GM18499 (cell line): ENCODE data around the gene OR9A4.
A peak's percentile ranks its signal among the peaks of the same experiment; 100 is the strongest.

Experiments used
- ATAC-seq: cut with Tn5 transposase; IDR thresholded peaks from one replicate; pipeline ENCODE4 v1.9.1; 2021; ENCODE audit warnings: moderate number of reproducible peaks; ENCODE audit not compliant: insufficient read depth, unreplicated experiment

OR9A4 gene

DNA sequence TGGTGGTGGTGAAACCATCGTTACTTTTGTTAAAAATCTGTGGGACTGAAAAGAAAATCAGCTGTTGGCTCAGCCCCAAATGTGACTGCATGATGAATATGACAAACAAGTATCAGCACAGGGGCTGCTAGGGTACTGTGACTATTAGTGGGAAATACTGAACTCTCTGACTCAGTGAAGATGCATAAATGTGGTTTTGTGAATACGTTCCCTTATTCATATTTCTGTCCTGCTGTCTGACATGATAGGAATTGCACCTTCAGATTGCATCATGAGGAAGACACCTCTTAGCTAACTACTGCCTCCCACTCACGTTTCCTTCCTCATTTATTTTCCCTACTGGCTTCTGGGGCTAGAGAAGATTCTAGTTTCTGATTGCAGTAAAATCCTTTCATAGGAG is 29.2 kb downstream of the OR9A4 start:
- no peak for ATAC-seq

DNA sequence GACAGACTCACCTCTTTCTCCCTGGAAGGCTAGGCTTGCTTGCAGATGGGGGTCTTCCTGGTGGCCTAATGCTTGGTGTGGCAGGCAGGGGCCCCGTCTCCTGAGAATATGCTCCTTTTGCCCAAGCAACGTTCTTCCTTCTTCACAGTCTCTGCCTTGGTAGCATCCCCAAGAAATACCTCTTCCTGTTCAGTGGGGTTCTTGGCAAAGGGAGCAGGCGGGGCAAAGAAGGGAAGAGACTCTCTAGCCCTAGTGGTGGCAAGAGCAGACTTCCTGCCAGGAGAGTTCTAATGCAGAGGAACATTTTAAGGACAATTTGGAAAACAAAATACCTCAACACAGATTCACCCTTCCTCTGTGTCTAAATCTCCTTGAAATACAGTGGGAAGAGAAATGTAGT is 30.6 kb downstream of the OR9A4 start, which contains the start of gene CLEC5A:
TSS of gene CLEC5A (minus strand) at position 179 of the 400 bp plus-strand sequence. CDS start 682 bp downstream, outside the sequence.
- ATAC-seq, result no peak

DNA sequence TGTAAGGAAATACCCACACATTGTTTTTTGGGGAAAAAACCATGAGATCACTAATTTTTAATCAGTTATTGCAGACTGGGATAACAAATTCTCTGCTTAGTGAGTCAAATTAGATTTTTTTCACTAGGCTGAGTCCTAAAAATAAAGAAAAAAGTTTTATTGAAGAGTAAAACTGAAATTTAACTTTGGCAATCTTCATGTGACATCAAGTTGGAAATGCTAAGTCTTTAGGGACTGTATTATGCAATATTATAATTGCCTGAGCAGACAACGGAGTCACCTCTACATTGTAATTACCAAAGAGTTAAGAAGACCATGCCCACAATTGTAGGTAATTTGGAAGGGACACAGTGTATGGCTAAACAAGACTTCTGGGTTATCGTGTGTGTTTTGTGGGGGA is 32.8 kb downstream of the OR9A4 start:
- ATAC-seq, result no peak

DNA sequence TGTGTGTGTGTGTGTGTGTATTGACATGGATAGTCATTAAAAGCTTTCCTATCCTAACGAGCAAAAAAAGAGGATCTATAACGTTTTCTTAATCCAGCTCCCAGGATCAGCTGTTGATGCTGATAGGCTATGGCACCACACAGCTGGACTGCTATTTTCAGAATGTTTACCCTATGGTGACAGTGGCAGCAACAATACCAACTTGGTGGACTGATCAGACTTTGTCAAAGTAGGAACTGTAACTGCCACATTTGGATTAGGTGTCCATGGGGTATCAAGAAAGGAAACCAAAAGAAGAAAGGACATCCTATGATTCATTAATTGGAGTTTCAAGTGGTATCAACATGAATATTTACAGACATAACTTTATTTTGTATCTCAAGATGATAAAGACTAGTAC is 33.3 kb downstream of the OR9A4 start:
- no peak for ATAC-seq

DNA sequence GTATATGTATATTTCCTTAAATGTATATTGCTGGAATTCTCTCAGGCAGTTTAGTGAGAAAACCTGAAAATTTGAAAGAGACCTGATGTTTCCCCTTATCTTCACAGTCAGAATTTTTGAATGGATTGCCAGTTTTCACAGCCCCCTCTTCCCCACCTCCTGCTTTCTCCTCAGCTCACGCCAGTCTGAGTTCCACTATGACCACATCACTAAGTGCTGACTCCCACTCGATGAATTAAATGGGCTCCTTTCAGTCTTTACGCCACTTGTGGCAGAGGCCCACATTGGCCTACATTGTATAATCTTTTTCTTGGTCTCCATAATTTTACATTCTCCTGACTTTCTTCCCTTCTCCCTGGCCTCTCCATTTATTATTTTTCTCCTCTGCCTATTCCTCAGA is 33.7 kb downstream of the OR9A4 start:
- ATAC-seq, result no peak

DNA sequence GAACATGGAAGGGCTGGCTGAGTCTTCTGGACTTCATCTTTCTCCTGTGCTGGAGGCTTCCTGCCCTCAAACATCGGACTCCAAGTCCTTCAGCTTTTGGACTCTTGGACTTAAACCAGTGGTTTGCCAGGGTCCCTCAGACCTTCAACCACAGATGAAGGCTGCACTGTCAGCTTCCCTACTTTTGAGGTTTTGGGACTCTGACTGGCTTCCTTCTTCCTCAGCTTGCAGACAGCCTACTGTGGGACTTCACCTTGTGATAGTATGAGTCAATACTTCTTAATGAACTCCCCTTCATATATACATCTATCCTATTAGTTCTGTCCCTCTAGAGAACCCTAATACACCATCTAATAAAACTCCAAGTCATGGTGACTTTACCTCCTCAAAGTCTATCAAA is 34.6 kb downstream of the OR9A4 start:
- ATAC-seq, result no peak

DNA sequence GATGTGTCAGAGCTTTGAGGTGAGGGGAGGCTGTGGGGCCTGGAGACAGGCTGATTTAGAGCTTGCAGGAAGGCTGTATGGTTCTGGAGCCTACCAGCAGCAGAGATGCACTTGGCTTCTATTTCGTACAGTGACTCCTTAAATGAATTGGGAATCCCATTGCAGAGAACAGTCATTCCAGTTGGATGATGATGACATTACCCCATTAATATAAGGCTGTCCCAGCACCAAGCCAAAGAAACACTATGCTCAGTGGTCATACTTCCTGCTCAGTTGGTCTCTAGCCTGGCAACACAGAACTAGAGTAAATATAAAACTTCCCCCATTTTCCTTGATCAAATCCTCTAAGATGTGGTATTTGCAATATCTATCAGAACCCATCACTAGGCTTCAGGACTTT is 36.3 kb downstream of the OR9A4 start:
- ATAC-seq, result no peak

DNA sequence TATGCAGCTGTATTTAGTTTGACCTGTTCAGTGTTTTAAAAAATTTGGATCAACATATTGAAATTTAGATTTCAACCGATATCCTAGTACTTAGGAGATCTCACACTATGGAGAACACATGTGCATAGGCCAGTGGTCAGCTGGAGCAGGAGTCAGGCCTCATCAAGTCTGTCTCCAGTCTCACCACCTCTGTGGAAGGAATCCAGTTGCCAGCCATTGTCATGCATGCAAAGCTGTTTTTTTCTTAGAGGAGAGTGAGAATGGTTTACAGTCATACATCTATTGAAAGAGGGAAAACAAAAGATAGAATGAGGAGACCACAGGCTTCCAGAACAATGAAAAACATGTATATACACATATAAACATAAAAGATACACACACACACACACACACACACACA is 38.1 kb downstream of the OR9A4 start:
- ATAC-seq, result no peak

DNA sequence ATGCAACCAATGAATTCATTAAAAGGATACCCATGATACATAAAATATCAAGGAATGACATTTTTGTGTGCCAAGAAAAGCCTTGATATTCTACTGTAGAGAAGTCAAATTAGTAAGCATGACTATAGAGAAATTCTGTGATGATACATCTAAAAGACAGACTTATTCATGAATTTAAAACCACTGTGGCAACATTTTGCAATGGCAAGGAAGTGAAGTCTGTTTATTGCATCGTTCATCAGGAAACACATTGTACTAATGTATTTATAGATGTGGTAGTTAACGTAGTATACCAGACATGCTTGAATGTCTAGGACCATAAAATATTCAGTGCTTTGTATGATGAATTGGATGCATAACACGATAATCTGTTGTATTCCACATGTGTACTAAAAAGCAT is 39.9 kb downstream of the OR9A4 start:
- ATAC-seq, result no peak

DNA sequence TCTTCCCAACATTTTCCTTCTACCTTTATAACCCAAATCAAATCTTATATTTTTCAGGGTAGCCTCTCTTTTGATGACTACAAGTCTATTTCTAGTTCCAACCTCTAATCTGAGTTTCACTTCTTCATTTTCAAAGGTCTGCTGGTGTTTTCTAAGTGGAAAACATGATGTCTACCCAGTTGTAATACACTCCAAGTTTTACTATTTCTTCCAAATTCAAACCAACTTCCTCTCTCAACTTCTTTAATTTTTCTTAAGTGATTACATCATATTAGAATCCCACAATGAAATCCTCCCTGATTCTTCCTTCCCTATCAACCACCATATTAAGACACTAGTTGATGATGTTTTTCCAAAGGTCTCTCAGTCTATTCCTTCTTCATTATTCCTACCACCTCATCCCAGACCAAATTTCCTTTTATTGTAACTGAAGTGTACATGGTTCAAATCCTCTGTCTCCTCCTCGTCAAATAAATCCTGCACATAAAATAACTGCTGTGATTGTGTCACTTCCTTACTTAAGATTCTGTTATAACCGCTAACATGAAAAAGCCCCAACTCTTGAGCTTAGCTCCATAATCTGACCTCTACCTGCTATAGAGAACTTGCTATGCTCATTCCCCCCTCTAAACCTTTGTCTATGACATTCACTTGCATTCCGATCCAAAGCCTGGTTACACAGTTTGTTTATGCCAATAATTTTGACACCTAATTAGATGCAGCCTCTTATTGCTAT is 44.7 kb downstream of the OR9A4 start:
- peak; percentile 99 for ATAC-seq
